HepG2 (cell line): ENCODE data around the gene TYW1B. TPM values are rescaled to one million over a fixed set of nuclear protein-coding genes. Genes with fewer than 3 reads are reported as not detected.

Source experiments
- ARID3A ChIP-seq: IDR thresholded peaks from 2 replicates; pipeline ENCODE4 v1.6.1; 2012; ENCODE audit warnings: low read depth, low read length, improper control_type of control experiment
- ASH2L ChIP-seq: fragments of 300-600, 200-600 bp; sonication (generic); IDR thresholded peaks from 2 replicates; pipeline ENCODE4 v1.7.0; 2017; ENCODE audit warnings: low read depth, mild to moderate bottlenecking, moderate library complexity, mixed read lengths, low read length; ENCODE audit not compliant: insufficient read length
- HDAC1 ChIP-seq: sonication (generic); formaldehyde crosslinking; IDR thresholded peaks from 2 replicates; pipeline ENCODE4 v1.5.1; 2020; ENCODE audit warnings: mild to moderate bottlenecking, missing genetic modification reagents
- KMT2A ChIP-seq: sonication (generic); formaldehyde crosslinking; IDR thresholded peaks from 2 replicates; pipeline ENCODE4 v1.4.0; 2020; ENCODE audit warnings: missing genetic modification reagents
- MIXL1 ChIP-seq: IDR thresholded peaks from 2 replicates; pipeline ENCODE4 v1.6.1; 2016
- MXD1 ChIP-seq: sonication (generic); formaldehyde crosslinking; IDR thresholded peaks from 2 replicates; pipeline ENCODE4 v1.4.0; 2020; ENCODE audit warnings: mild to moderate bottlenecking, missing genetic modification reagents
- NFATC3 ChIP-seq: sonication (generic); formaldehyde crosslinking; IDR thresholded peaks from 2 replicates; pipeline ENCODE4 v1.5.1; 2020; ENCODE audit warnings: mild to moderate bottlenecking, missing genetic modification reagents
- PHF8 ChIP-seq: sonication (generic); formaldehyde crosslinking; IDR thresholded peaks from 2 replicates; pipeline ENCODE4 v1.5.0; 2020; ENCODE audit warnings: missing genetic modification reagents
- PRDM10 ChIP-seq: sonication (generic); formaldehyde crosslinking; IDR thresholded peaks from 2 replicates; pipeline ENCODE4 v1.4.0; 2020; ENCODE audit warnings: low read depth, missing genetic modification reagents
- PTBP1 ChIP-seq: fragments of 200-400 bp; formaldehyde crosslinking; IDR thresholded peaks from 2 replicates; pipeline ENCODE4 v1.6.1; 2018; ENCODE audit warnings: low read length, low read depth; ENCODE audit not compliant: poor library complexity, severe bottlenecking
- RBFOX2 ChIP-seq: fragments of 200-400 bp; formaldehyde crosslinking; IDR thresholded peaks from 2 replicates; pipeline ENCODE4 v1.6.1; 2017; ENCODE audit warnings: low read depth, mild to moderate bottlenecking, low read length
- SIN3A ChIP-seq: IDR thresholded peaks from 2 replicates; pipeline ENCODE4 v1.6.1; 2011; ENCODE audit warnings: low read depth, mild to moderate bottlenecking, control low read depth, low read length, borderline replicate concordance
- SKI ChIP-seq: fragments of 450-650 bp; IDR thresholded peaks from one replicate; pipeline ENCODE4 v1.6.1; 2018; ENCODE audit warnings: mild to moderate bottlenecking; ENCODE audit not compliant: partially characterized antibody
- ZFY ChIP-seq: sonication (generic); formaldehyde crosslinking; IDR thresholded peaks from 2 replicates; pipeline ENCODE4 v1.4.0; 2020; ENCODE audit warnings: missing genetic modification reagents
- ZNF441 ChIP-seq: sonication (generic); formaldehyde crosslinking; IDR thresholded peaks from 2 replicates; pipeline ENCODE4 v1.7.0; 2021; ENCODE audit warnings: missing genetic modification reagents, borderline replicate concordance
- polyA plus RNA-seq, 8 experiments: library from polyadenylated mRNA; depleted of rRNA in 3 of 8; stranded (reverse) in 7 of 8; unstranded in 1 of 8; fragments of >200 nt; fragmentation: Illumina TruSeq in 4 of 8; extraction: Trizol in 4 of 8; gene quantifications; 2 replicates each; pipeline versions ENCODE4 v1.2.1 to v1.2.3, GENCODE V29; 2011 to 2016; ENCODE audit warnings: low read depth in 4 of 8, missing spikeins in 1 of 8, mixed read lengths in 1 of 8; ENCODE audit not compliant: insufficient read depth in 1 of 8
- total RNA-seq, 5 experiments: library from RNA; depleted of rRNA; stranded (reverse); fragments of >200 nt; fragmentation: Illumina TruSeq; extraction: Trizol; gene quantifications; 2 replicates each; pipeline ENCODE4 v1.2.3, GENCODE V29; 2016; ENCODE audit warnings: low read depth in 1 of 5
- TF ChIP-seq, protein P1 (sequence below): sonication (generic); formaldehyde crosslinking; IDR thresholded peaks from 2 replicates; pipeline ENCODE4 v1.4.0; 2020; ENCODE audit warnings: missing genetic modification reagents
- TF ChIP-seq, protein P2 (sequence below): sonication (generic); formaldehyde crosslinking; IDR thresholded peaks from 2 replicates; pipeline ENCODE4 v1.8.1; 2023; ENCODE audit warnings: mild to moderate bottlenecking, inconsistent platforms, moderate library complexity, missing genetic modification reagents, borderline replicate concordance

The TYW1B gene
- total and polyA plus RNA-seq, 2 of the 13 experiments (the other 11 are each of a cell fraction or from before 2014, with no cell fraction given): 2.0 to 5.5 TPM

GRCh38 chr7:72829291-72829686 is 1.3 kb upstream of the TYW1B start (continued):
- TF ChIP-seq ZNF441 (CRISPR knock-in tag) (0 out of 2 replicates have a peak, but pooled peaks have one; percentile 23), RBFOX2 (peak; percentile 86), MXD1 (CRISPR knock-in tag) (peak; percentile 37; the same call in 1 of the 2 replicates), SIN3A (peak; percentile 56; the same call in 1 of the 2 replicates), KMT2A (CRISPR knock-in tag) (0 out of 2 replicates have a peak, but pooled peaks have one; percentile 64), MIXL1 (CRISPR knock-in tag) (0 out of 2 replicates have a peak, but pooled peaks have one; percentile 30), NFATC3 (peak; percentile 79; the same call in 1 of the 2 replicates), HDAC1 (CRISPR knock-in tag) (peak; percentile 48; the same call in 1 of the 2 replicates), ARID3A (peak; percentile 80; the same call in 1 of the 2 replicates), SKI (peak; percentile 38), PRDM10 (CRISPR knock-in tag) (peak; percentile 63), ASH2L (peak; percentile 40), ZFY (CRISPR knock-in tag) (peak; percentile 79), PHF8 (peak; percentile 86), PTBP1 (peak; percentile 45)
- TF ChIP-seq, protein P1, sequence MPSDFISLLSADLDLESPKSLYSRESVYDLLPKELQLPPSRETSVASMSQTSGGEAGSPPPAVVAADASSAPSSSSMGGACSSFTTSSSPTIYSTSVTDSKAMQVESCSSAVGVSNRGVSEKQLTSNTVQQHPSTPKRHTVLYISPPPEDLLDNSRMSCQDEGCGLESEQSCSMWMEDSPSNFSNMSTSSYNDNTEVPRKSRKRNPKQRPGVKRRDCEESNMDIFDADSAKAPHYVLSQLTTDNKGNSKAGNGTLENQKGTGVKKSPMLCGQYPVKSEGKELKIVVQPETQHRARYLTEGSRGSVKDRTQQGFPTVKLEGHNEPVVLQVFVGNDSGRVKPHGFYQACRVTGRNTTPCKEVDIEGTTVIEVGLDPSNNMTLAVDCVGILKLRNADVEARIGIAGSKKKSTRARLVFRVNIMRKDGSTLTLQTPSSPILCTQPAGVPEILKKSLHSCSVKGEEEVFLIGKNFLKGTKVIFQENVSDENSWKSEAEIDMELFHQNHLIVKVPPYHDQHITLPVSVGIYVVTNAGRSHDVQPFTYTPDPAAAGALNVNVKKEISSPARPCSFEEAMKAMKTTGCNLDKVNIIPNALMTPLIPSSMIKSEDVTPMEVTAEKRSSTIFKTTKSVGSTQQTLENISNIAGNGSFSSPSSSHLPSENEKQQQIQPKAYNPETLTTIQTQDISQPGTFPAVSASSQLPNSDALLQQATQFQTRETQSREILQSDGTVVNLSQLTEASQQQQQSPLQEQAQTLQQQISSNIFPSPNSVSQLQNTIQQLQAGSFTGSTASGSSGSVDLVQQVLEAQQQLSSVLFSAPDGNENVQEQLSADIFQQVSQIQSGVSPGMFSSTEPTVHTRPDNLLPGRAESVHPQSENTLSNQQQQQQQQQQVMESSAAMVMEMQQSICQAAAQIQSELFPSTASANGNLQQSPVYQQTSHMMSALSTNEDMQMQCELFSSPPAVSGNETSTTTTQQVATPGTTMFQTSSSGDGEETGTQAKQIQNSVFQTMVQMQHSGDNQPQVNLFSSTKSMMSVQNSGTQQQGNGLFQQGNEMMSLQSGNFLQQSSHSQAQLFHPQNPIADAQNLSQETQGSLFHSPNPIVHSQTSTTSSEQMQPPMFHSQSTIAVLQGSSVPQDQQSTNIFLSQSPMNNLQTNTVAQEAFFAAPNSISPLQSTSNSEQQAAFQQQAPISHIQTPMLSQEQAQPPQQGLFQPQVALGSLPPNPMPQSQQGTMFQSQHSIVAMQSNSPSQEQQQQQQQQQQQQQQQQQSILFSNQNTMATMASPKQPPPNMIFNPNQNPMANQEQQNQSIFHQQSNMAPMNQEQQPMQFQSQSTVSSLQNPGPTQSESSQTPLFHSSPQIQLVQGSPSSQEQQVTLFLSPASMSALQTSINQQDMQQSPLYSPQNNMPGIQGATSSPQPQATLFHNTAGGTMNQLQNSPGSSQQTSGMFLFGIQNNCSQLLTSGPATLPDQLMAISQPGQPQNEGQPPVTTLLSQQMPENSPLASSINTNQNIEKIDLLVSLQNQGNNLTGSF (CRISPR knock-in tag): peak; percentile 71; the same call in 1 of the 2 replicates
- TF ChIP-seq, protein P2, sequence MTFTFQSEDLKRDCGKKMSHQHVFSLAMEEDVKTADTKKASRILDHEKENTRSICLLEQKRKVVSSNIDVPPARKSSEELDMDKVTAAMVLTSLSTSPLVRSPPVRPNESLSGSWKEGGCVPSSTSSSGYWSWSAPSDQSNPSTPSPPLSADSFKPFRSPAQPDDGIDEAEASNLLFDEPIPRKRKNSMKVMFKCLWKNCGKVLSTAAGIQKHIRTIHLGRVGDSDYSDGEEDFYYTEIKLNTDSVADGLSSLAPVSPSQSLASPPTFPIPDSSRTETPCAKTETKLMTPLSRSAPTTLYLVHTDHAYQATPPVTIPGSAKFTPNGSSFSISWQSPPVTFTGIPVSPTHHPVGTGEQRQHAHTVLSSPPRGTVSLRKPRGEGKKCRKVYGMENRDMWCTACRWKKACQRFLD (CRISPR knock-in tag): peak; percentile 87
